NCI-H1092 treated with DMSO at 0.1 percent for 48 hours (cell line): ENCODE measurements around the gene MUC5AC.
"Not testable (repeated sequence)": the region's sequence is repeated elsewhere in the genome, so short reads cannot be mapped to it uniquely, and the experiment has no call there.

Experiments used
- DNase-seq: peaks from one replicate; lab custom pipeline; 2025; lab: John Stamatoyannopoulos, UW

Gene MUC5AC

GRCh38 chr11:1147792-1148191, 10.0 kb upstream of the MUC5AC start:
- DNase-seq: no peak

- DNase-seq: no peak
Observed at GRCh38 chr11:1148752-1149180, 9.0 kb upstream of the MUC5AC start.

- DNase-seq: no peak
Observed at GRCh38 chr11:1149545-1149944, 8.2 kb upstream of the MUC5AC start.

- no peak for DNase-seq
Observed at GRCh38 chr11:1150116-1150515, 7.6 kb upstream of the MUC5AC start.

- no peak for DNase-seq
Observed at GRCh38 chr11:1150769-1151365, 6.9 kb upstream of the MUC5AC start.

DNA sequence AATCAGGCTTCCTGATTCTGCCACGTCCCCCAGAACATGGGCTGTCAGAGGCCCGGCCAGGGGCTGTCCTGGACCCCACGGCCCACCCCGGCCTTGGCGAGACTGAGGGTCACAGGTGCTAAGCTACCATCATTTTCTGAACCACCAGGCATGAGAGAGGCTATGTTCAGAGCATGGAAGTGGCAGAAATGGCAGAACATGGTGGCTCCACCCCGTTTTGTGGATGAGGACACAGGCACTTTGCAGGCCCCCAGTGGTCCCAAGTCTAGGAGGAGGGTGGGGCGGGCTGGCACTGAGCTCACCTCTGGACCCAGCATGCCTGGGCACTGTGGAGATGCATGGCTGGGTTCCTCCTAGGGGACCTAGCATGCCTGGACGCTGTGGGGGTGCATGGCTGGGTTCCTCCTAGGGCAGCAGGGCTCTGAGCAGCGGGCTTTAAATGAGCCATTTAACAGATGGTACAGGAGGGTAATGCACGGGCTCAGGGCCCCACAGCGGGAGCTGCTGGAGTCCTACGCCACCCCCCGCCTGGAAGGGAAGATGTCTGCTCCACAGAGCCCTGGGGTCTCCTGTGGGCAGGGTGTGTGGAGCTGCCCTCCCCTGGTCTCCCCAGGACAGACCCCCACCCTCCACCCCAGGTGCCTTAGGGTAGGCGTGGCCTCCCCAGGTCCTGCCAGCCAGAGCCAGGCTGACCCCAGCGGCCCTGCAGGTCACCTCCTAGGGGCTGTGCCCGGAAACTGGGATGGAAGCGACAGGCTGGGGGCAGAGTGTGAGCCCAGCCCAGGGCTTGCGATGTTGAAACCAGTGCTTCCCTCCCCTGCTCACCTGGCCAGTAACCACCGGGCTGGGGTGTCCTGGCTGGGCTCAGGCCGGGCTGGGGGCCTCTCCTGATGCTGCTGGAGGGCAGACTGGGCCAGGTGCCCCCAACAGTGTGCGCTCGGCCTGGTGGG, 6.1 kb upstream of the MUC5AC start:
- DNase-seq: no peak

DNA sequence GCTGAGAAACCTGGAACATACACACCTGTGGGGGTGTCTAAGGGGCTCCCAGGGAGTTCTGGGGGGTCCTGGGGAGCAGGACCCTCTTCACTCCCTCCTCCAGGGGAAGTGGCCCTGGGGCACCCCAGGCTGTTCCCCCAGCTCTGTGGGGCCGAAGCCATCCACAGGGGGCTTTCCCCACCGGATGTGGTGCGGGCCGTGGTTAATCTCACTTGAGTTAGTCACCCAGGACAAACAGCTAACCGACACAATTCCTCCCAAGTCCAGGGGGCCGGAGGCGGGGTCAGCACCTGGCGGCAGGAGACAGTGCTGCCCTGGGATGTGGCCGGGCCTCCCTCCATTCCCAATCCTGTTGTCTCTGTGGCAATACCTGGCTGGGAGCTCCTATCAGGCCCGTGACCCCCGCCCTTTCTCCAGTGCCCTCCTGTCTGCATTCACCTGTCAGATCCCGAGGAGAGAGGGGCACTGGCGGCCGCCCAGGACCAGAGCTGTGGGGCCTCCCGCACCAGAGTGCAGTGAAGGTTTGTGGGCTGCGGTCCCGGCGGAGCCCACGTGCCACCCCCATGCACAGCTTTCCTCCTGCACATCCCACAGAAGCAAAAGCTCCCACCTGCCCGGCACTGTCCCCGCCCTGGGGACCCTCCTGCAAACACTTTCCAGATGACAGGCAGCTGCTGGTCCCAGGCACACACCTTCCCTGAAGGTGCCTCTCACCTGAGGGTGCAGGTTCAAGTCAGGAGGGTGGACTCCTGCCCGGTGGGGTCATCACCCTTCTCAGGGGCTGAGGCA, 5.2 kb upstream of the MUC5AC start:
- DNase-seq: no peak

GRCh38 chr11:1153105-1153950, 4.4 kb upstream of the MUC5AC start:
- DNase-seq: peak; percentile 6

- DNase-seq: no peak
Observed at GRCh38 chr11:1153951-1154493, 3.7 kb upstream of the MUC5AC start.

DNA sequence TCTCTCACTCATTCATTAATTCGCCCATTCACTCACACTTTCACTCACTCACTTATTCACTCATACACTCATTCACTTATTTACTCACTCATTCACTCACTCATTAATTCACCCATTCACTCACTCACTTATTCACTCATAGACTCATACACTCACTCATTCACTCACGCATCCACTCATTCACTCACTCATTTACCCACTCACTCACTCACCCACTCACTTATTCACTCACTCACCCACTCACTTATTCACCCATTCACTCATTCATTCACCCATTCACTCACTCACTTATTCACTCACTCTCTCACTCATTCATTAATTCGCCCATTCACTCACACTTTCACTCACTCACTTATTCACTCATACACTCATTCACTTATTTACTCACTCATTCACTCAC, 3.1 kb upstream of the MUC5AC start:
- DNase-seq: not testable (repeated sequence)

GRCh38 chr11:1155274-1155693, 2.5 kb upstream of the MUC5AC start:
- DNase-seq: no peak

DNA sequence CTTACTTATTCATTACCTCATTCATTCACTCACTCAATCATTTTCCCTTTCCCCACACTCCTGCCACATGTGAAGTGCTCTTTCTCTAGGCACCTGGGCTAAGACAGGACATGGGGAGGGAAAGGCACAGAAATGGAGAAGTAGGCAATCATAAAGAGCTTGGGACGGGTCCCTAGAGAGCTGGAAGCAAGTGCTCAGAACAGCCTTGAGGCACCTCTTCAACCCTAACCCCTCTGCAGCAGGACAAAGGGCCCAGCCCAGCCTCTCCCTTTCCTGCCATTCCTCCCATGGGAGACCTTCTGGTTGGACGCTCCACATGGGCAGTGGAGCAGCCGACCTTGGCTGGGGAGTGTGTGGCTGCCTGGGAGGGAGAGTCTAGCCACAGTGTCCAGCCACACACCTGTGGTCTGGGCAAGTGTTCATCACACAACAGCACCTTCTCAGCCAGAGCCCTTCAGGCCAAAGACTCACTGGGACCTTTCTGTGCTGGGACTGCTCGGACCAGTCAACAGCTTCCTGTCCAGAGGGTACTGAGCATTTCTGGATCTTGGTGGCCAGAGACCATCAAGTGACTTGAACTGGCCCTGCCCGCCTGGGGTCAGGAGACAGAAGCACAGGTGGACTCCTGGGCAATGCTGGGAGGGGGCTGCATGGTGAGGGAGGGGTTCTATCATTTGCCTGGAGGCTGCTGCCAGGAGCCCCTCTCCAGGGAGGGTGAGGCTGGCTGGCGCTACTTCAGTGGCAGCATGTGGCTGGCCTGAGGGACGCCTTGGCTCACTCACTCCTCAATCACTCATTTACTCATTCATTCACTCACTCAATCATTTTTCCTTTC, 1.0 kb upstream of the MUC5AC start:
- DNase-seq: no peak

DNA sequence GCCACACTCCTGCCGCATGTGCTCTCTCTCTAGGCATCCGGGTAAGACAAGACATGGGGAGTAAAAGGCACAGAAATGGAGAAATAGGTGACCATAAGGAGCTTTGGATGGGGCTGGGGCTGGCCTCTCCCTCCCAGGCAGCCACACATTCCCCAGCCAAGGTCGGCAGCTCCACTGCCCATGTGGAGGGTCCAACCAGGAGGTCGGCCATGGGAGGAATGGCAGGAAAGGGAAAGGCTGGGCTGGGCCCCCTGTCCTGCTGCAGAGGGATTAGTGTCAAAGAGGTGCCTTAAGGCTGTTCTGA, 460 bp upstream of the MUC5AC start:
- DNase-seq: no peak

DNA sequence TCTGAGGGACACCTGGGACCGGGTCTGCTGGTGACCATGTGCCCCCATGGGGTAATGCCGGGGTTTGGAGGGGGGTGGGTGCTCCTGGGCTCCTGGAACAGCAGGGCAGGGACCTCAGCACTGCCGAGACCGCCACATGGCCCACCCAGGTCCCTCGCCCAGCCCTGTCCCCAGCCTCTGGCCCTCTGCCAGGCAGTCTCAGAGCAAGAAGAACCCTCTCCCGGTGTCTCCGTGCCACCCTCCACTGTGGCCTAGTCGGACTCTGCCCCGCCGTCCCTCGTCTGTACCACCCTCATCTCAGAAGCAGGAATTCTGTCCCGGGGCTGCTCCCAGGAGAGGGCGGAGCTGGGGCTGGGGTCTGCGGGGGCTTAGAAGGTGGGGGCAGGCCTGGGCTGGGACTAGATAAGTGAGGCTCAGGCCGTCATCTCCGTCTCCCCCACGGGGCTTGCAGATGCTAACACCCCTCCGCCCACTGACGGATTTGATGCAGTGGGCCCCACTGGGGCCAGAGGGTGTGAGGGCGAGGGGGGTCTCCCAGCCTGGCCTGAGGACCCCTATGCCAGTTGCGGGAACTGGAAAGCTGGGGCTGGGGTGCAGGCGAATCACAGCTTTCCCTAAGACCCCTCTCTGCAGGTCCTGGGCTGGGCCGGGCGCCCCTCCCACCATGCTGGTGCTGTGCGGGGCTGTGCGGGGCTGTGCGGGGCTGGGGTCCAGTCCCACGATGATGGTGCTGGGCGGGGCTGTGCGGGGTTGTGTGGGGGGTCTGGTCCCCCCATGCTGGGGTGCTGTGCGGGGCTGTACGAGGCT, 1.1 kb downstream of the MUC5AC start:
- no peak for DNase-seq

- DNase-seq: not testable (repeated sequence)
Observed at GRCh38 chr11:1159488-1160220, 1.9 kb downstream of the MUC5AC start.

- DNase-seq: no peak
Observed at GRCh38 chr11:1160231-1161101, 2.7 kb downstream of the MUC5AC start.

DNA sequence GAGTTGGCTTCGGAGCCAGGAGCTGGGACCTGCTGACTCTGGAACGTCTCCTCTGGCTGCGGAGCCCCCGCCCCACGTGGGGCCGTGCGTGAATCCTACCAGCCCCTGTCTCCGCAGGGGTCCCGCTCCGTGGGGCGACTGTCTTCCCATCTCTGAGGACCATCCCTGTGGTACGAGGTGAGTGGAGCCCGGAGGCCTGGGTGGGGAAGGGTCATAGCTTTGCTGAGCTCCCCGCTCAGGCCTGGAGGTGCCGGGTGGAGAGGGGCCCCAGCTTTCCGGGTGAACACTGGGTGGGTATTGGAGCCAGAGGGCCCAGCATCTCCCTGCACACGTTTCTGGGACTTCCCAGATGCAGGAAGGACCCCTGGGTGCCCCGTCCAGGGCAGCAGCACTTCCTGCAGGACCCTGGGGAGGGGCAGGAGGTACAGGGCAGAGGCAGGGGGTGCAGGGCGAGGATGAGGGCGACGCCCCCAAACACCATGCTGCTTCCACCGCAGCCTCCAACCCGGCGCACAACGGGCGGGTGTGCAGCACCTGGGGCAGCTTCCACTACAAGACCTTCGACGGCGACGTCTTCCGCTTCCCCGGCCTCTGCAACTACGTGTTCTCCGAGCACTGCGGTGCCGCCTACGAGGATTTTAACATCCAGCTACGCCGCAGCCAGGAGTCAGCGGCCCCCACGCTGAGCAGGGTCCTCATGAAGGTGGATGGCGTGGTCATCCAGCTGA, 3.8 kb downstream of the MUC5AC start:
- DNase-seq: no peak

- DNase-seq: no peak
Observed at GRCh38 chr11:1162138-1162475, 4.4 kb downstream of the MUC5AC start.
